ACHN (cell line): ENCODE data around the gene DYNC2H1.

Experiments
- DNase-seq: peaks from one replicate; pipeline ENCODE4 v3.0.0-alpha.2; 2015
- in situ Hi-C: cut with HindIII; loops from 2 replicates; pipeline ENCODE4 v1.10.0; 2017; ENCODE audit warnings: low sequenced_read_pairs, low pct_ligation_motif_present, low pct_unique_long_range_greater_than_20kb

Gene DYNC2H1

GRCh38 chr11:103234974-103235373, 125.7 kb downstream of the DYNC2H1 start:
- in situ Hi-C loops = no loop called here
- DNase-seq = no peak

DNA sequence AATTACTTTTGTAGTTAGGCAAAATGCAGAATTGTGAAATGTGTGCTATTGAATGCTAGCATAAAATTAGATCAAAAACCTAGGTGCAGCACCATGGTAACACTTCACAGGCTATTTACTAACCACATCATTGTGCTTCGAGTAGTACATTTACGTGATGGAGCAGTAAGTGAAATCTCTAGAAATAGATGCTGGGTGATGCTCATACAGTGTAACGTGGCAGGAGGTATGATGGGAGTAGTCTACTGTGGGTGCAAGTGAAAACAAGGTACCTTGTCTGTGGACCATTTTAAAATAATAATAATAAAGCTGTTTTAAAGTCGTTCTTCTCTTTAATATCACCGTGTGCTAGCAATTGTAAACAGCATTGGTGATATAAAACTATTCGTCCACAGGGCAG, 132.3 kb downstream of the DYNC2H1 start:
- no peak for DNase-seq
- in situ Hi-C loops = no loop called here

DNA sequence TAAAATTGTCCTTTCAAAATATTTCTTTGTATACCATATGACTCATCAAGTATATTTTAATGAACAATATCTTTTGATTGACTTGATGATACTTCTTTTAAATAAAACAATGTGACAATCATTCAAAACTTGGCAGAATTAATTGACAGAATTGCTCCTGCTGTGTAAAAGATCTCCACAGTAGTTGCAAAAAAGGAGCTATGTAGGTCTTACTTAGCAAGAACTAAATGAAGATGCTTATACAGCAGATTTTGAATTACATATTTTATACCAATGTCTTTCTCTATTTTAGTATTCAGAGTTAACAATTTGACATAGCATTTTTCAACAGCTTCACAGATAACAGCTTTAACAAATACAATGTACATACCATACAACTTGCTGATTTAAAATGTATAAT, 144.9 kb downstream of the DYNC2H1 start:
- no peak for DNase-seq
- in situ Hi-C loops = no loop called here

- DNase-seq = peak; percentile 39
- in situ Hi-C loops = no loop called here
Observed at GRCh38 chr11:103257360-103257759, 148.1 kb downstream of the DYNC2H1 start.

DNA sequence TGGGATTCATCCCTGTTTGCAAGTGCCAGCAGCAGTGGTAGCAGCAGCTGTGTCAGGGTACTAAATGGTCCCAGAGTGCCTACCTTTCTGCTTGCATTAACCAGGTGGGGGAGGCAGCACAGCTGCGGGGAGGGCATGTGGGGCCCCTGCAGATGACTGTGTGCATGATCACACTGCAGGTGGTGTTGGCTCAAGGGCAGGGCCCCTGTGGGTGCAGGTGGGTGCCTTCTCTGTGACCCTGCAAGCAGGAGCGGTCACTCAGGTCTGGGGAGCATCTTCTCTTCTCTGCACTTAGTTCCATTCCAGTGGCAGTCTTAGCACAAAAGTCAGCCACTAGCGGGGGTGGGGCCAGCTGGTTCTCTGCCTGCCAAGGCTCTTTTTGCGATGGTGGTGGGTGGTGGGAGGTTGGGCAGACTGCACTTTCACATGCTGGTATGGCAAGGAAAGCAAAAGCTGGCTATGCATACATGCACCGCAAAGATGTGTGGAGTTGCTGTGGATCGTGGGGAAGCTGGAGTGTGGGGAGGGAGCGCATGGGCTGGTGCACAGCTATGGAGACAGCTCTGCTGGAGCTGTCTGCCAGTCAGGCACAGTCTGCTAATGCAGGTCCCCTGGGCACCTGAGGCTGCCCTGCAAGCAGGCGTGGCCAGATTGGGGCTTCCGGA, 157.1 kb downstream of the DYNC2H1 start:
- in situ Hi-C loops = no loop called here

DNA sequence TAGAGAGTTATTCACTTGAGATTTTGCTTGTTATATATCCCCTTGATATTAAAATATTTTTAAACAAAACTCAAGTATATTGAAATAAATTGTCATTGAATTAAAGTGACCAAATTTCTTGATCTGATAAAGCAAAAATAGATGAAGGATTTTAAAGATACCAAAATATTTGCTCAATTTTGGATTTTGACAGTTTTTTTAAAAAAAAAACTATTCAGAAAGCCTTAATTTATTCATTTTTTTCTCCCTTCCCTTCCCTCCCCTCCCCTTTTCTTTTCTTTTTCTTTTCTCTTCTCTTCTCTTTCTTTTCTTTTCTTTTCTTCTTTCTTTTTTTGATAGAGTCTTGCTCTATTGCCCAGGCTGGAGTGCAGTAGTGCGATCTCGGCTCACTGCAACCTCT, 163.7 kb downstream of the DYNC2H1 start:
- in situ Hi-C loops = no loop called here
- no peak for DNase-seq

More for the DNA sequence above, 157.1 kb downstream of the DYNC2H1 start:
- no peak for DNase-seq

DNA sequence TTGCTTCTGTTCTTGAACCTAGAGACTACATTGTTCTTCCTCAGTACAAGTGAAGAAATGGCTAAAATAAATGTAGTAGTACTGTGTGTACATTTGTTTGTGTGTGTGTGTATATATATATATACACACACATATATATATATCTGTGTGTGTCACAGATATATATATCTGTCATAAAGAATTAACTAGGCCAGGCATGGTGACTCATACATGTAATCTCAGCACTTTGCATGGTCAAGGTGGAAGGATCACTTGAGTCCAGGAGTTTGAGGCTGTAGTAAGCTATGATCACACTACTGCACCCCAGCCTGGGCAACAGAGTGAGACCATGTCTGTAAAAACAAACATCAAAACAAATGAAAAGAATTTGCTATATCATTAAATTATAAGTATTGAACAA, 164.8 kb downstream of the DYNC2H1 start:
- in situ Hi-C loops = no loop called here

GRCh38 chr11:103279821-103280220, 170.6 kb downstream of the DYNC2H1 start:
- no peak for DNase-seq
- in situ Hi-C loops = no loop called here

More for the DNA sequence above, 164.8 kb downstream of the DYNC2H1 start:
- DNase-seq = no peak

GRCh38 chr11:103281301-103281700, 172.1 kb downstream of the DYNC2H1 start:
- in situ Hi-C loops = no loop called here
- no peak for DNase-seq

DNA sequence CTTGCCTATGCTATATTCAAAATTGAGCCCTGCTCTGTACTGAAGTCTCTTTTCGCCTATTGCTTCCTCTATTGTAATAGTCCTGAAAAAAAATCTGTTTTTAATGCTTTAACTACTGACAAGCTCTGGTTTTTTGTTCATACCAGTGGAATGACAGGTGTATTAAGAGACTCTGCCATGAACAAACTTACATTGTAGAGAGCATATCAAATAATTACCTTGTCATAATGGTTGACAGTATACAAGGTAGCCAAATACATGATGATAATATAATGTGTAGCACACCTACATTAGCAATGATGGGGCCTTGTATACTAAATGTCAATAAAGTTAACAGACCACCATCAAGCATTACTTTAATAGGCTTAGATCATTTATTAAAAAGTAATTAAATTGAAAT, 175.0 kb downstream of the DYNC2H1 start:
- DNase-seq = no peak
- in situ Hi-C loops = no loop called here

GRCh38 chr11:103294516-103294915, 185.3 kb downstream of the DYNC2H1 start:
- DNase-seq = no peak
- in situ Hi-C loops = no loop called here

DNA sequence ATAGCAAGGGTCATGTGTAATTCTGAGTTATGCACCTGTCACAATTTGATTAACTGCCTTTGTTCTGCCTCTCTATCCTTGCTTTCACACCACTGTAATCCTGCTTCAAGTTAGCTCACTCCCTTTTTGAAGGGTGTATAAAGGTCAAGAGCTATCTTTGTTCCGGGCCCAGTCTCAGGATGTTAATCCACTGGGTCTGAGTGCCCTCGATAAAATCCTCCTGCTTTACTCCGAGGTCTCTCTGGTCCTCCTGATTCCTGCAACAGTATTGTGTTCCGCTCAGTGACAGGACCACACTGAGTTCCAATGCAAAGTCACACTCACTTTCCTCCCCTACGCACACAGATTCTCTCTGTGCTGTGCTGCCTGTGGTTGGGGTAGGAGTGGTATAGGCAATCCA, 186.5 kb downstream of the DYNC2H1 start:
- in situ Hi-C loops = no loop called here

GRCh38 chr11:103297900-103298299, 188.7 kb downstream of the DYNC2H1 start:
- in situ Hi-C loops = no loop called here
- DNase-seq = no peak

More for the DNA sequence above, 186.5 kb downstream of the DYNC2H1 start:
- peak; percentile 2 for DNase-seq

GRCh38 chr11:103315248-103315647, 206.0 kb downstream of the DYNC2H1 start:
- DNase-seq = no peak
- in situ Hi-C loops = no loop called here

DNA sequence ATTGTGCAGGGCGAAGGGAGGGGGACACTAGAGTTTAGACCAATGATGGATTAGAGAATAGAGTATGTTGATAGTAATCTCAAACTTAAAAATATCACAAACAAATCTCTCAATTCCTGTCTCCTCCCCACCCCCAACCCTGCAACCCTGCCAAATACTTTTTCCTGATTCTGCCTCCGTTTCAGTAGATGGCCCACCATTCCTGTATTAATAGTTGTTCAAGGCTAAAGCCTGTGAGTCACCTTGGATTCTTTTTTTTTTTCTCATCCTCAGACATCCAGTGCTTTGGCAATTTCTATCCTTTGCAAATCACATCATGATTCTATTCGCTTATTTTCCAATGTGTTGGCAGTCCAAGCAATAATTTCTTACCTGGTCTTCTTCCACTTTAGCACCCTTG, 207.9 kb downstream of the DYNC2H1 start:
- DNase-seq = no peak
- in situ Hi-C loops = no loop called here

DNA sequence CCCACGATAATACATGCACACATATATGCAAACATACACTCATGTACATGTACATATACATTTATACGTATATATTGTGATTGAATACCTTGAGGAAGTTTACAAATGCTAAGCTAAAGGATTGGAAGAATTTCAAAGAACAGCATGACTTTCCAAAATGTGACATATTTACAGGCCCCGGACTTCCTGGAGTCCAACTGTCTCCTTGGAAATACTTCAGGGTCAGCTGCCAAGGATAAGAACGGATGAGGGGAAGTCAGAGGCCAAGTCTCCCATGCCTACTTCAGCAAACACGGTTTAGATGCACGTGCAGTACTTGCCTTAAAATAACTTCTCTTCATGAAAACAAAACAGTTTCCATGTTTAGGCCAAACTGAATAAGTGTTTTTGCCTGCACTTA, 213.6 kb downstream of the DYNC2H1 start:
- DNase-seq = no peak
- in situ Hi-C loops = no loop called here

GRCh38 chr11:103325686-103326069, 216.5 kb downstream of the DYNC2H1 start:
- in situ Hi-C loops = no loop called here
- DNase-seq = no peak

- DNase-seq = peak; percentile 76
- in situ Hi-C loops = no loop called here
Observed at GRCh38 chr11:103326070-103326794, 217.0 kb downstream of the DYNC2H1 start.

DNA sequence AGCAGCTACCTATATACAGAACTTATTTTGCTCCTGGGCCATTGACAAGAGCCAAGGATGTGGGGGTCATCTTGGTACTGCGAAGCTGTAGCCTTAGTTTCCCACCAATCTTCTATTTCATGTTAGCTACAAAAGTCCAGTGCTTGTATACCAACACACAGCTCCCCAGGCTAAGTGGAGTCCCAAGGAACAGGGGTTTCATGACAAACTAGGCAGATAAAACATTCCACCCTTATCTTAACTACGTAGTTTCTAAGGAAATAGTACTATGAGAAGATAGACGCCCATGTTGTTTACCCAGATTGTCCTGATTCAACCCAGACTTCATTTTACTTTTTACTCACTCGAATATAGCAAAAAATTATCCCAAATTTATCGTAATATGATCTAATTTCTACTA, 218.5 kb downstream of the DYNC2H1 start:
- in situ Hi-C loops = no loop called here
- no peak for DNase-seq

- DNase-seq = no peak
- in situ Hi-C loops = no loop called here
Observed at GRCh38 chr11:103332409-103332808, 223.2 kb downstream of the DYNC2H1 start.
